Measurements from ENCODE around the gene PANK4.

The PANK4 gene

GRCh38 chr1:2477309-2477708 lies 49.1 kb downstream of the PANK4 start:
- in situ Hi-C loops (cut with HindIII; ENCODE audit: low pct_ligation_motif_present, low sequenced_read_pairs): no loop called here
- Histone ChIP-seq H3K27me3 (replicated peaks) (no peaks in the 10 kb centered on the region), H3K27ac (no peak overlapping the region), H3K36me3 (replicated peaks) (no peaks in the 10 kb centered on the region), H3K4me3 (ENCODE audit: low read depth, low read length) (no peak overlapping the region)
- DNase-seq: no peak
- no peak for TF ChIP-seq CTCF (IDR thresholded peaks at IDR 0.05; ENCODE audit: low read depth, low read length, missing control alignments)

GRCh38 chr1:2476061-2476999 lies 50.1 kb downstream of the PANK4 start, which contains the start of gene PLCH2:
PLCH2 (plus strand) TSS chr1:2476289; CDS start chr1:2476589, 300 bp downstream.
- in situ Hi-C loops (cut with HindIII; ENCODE audit: low pct_ligation_motif_present, low sequenced_read_pairs): no loop called here
- no peak for TF ChIP-seq CTCF (IDR thresholded peaks at IDR 0.05; ENCODE audit: low read depth, low read length, missing control alignments)
- no peaks in the 10 kb centered on the region for H3K27me3 ChIP-seq (replicated peaks)
- no peaks in the 10 kb centered on the region for H3K36me3 ChIP-seq (replicated peaks)
- no peak within 1 kb of the TSS for H3K4me3 ChIP-seq (ENCODE audit: low read depth, low read length)
- no peak within 1 kb of the TSS for H3K27ac ChIP-seq
- no peak for DNase-seq

GRCh38 chr1:2475571-2475970 lies 50.8 kb downstream of the PANK4 start:
- H3K27me3 ChIP-seq (replicated peaks): no peaks in the 10 kb centered on the region
- H3K27ac ChIP-seq: no peak overlapping the region
- no peak for DNase-seq
- no peaks in the 10 kb centered on the region for H3K36me3 ChIP-seq (replicated peaks)
- TF ChIP-seq CTCF (IDR thresholded peaks at IDR 0.05; ENCODE audit: low read depth, low read length, missing control alignments): no peak
- no peak overlapping the region for H3K4me3 ChIP-seq (ENCODE audit: low read depth, low read length)
- in situ Hi-C loops (cut with HindIII; ENCODE audit: low pct_ligation_motif_present, low sequenced_read_pairs): no loop called here

- no peaks in the 10 kb centered on the region for H3K36me3 ChIP-seq (replicated peaks)
- no peaks in the 10 kb centered on the region for H3K27me3 ChIP-seq (replicated peaks)
- H3K27ac ChIP-seq: no peak overlapping the region
- in situ Hi-C loops (cut with HindIII; ENCODE audit: low pct_ligation_motif_present, low sequenced_read_pairs): no loop called here
- no peak for TF ChIP-seq CTCF (IDR thresholded peaks at IDR 0.05; ENCODE audit: low read depth, low read length, missing control alignments)
- no peak for DNase-seq
- no peak overlapping the region for H3K4me3 ChIP-seq (ENCODE audit: low read depth, low read length)
These were observed 51.4 kb downstream of the PANK4 start for GRCh38 chr1:2474933-2475371.

GRCh38 chr1:2474104-2474844 lies 52.1 kb downstream of the PANK4 start:
- no peak for TF ChIP-seq CTCF (IDR thresholded peaks at IDR 0.05; ENCODE audit: low read depth, low read length, missing control alignments)
- H3K4me3 ChIP-seq (ENCODE audit: low read depth, low read length): no peak overlapping the region
- no peak overlapping the region for H3K27ac ChIP-seq
- H3K27me3 ChIP-seq (replicated peaks): no peaks in the 10 kb centered on the region
- in situ Hi-C loops (cut with HindIII; ENCODE audit: low pct_ligation_motif_present, low sequenced_read_pairs): no loop called here
- DNase-seq: no peak
- no peaks in the 10 kb centered on the region for H3K36me3 ChIP-seq (replicated peaks)
